DMS 273 treated with DMSO at 0.1 percent for 48 hours (cell line): Measurements from ENCODE around the gene EMB.
"Not testable (repeated sequence)": the region's sequence is repeated elsewhere in the genome, so short reads cannot be mapped to it uniquely, and the experiment has no call there.

ENCODE experiments used
- DNase-seq: peaks from one replicate; lab custom pipeline; 2025; lab: John Stamatoyannopoulos, UW

The EMB gene

DNA sequence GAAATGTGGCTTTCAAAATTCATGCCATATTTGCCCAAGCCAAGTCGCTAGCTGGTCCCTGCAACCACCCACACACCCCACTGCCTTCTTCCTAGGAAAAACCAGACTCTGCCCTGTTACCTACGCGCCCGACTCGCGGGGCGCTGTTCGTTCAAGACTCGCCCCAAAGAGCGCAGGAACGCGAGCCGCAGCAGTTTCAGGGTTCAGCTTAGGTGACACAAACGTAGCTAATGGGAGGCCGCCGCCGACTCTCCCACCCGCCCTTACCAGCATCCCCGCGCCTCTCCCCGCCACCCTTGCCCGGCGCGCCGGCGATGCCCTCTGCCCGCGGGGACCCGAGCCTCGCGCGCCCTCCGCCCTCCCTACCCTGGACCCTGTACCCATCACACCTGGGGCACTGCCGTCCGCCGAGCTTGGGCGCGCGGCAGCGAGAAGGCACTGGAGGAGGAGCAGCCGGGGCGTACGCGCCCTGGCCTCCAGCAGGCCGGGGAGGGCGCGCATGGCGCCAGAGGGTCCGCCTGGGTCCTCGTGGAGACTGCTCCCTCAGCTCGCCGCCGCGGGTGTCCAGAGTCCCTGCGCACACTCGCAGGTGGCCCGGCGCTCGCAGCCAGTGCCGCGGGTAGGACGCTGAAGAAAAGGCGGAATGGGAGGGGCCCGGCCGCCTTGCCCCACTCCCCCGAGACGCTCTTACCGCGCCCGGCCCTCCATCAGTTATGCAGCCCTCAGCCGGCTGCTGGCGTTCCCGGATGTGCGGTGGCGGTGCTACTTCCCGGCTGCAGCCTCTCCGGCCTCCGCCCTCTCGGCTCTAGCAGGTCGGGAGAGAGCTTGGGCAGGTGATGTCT lies at the start of gene EMB:
TSS of gene EMB (minus strand) at position 638 of the 842 bp plus-strand sequence. CDS start at position 501, 137 bp downstream.
- DNase-seq: no peak

DNA sequence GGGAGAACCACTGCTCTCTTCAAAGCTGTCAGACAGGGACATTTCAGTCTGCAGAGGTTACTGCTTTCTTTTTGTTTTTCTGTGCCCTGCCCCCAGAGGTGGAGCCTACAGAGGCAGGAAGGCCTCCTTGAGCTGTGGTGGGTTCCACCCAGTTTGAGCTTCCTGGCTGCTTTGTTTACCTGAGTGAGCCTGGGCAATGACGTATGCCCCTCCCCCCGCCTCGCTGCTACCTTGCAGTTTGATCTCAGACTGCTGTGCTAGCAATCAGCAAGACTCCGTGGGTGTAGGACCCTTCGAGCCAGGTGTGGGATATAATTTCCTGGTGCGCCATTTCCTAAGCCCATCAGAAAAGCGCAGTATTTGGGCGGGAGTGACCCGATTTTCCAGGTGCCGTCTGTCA lies 48.4 kb upstream of the EMB start:
- not testable (repeated sequence) for DNase-seq

GRCh38 chr5:50478790-50479189 lies 37.7 kb upstream of the EMB start:
- DNase-seq: not testable (repeated sequence)

DNA sequence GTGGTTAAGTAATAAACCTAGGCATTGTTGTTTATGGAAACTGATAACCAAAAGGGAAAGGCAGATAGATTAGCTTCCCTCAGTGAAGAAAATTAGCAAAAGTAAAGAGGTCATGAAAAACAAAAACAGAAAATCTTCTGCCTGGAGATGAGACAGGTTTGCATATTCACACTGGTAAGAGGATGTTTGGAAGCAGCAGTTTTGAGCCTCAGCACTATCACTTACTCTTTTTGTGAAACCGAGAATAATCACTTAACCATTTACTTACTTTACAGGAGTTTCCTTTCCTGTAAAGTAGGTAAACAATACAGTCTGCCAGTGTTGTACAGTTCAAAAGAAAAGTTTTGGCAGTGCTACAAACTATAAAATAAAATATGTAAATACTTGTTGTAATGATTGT lies 35.5 kb upstream of the EMB start:
- DNase-seq: no peak

DNA sequence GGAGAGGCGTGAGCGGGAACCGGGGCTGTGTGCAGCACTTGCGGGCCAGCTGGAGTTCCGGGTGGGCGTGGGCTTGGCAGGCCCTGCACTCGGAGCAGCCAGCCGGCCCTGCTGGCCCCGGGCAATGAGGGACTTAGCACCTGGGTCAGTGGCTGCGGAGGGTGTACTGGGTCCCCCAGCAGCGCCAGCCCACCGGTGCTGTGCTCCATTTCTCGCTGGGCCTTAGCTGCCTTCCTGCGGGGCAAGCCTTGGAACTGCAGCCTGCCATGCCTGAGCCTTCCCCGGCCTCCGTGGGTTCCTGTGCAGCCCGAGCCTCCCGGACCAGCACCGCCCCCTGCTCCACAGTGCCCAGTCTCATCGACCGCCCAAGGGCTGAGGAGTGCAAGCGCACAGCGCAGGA lies 23.9 kb upstream of the EMB start:
- not testable (repeated sequence) for DNase-seq

GRCh38 chr5:50463726-50464125 lies 22.6 kb upstream of the EMB start:
- DNase-seq: no peak

DNA sequence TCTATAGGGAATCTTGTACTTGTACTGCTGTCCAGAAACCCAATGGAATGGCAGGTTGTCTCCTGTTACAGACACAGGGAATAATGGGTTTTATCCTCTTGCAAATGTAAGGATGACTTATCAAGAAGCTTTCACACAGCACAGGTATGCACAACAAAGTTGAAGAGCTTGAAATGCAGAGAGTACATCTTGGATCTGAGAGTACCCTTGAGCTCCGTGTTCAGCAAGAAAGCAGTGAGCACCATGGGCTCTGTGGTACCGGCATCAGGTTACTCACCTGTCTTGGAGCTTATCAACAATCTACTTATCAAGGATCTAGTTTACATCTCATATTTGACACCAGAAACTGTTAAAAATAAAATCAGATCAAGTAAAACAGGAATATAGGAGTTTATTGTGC lies 22.0 kb upstream of the EMB start:
- DNase-seq: no peak

GRCh38 chr5:50462579-50462978 lies 21.5 kb upstream of the EMB start:
- not testable (repeated sequence) for DNase-seq

DNA sequence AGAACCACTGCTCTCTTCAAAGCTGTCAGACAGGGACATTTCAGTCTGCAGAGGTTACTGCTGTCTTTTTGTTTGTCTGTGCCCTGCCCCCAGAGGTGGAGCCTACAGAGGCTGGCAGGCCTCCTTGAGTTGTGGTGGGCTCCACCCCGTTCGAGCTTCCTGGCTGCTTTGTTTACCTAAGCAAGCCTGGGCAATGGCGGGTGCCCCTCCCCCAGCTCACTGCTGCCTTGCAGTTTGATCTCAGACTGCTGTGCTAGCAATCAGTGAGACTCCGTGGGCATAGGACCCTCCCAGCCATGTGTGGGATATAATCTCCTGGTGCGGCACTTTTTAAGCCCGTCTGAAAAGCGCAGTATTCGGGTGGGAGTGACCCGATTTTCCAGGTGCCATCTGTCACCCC lies 17.3 kb upstream of the EMB start:
- not testable (repeated sequence) for DNase-seq

DNA sequence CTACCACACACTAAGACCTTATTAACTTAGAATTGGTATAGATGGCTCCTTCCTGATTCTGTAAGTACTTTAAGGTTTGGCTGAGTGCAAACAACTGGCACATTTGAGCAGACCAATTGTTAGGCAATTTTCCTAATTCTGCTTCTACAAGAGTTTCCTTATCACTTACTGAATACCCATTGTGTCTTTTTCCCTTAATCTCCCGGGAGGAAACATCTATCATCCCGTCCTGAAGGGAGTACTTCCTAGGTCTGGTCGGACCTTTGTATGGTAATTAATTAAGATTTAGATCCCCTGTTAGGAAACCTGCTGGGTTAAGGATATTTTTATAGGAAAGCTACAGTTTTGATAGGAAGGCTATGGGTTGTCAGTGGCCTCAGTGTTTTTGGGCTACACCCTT lies 8.2 kb upstream of the EMB start:
- not testable (repeated sequence) for DNase-seq

- no peak for DNase-seq
These were observed 6.9 kb upstream of the EMB start for GRCh38 chr5:50447941-50448340.

GRCh38 chr5:50447228-50447627 lies 6.1 kb upstream of the EMB start:
- no peak for DNase-seq

DNA sequence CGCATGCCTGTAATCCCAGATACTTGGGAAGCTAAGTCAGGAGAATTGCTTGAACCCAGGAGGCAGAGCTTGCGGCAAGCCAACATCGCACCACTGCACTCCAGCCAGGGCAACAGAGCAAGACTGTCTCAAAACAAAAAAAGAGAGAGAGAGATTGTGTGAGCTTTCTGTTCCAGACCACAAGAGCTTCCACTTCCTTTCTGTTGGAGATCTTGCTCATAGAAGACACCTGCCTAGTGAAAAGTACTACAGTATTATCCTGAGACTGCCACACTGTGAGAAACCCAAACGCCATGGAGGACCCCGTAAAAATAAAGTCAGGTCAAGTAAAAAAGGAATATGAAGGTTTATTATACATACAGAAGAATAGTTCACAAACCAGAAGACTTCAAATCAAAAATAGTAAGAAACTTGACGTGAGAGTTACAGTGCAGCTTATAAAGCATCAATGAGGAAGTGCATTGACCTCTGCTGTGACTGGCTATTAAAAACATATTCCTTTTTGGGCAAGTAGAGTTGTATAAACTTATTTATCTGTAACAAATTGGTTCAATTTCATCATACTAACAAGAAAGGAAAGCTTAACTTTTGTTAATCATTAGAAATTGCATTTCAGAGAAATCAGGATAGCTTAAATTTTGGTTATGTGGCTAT lies 4.3 kb upstream of the EMB start:
- DNase-seq: no peak

- not testable (repeated sequence) for DNase-seq
These were observed 1.8 kb upstream of the EMB start for GRCh38 chr5:50442559-50443539.

GRCh38 chr5:50441493-50441955 lies 436 bp upstream of the EMB start:
- DNase-seq: no peak

DNA sequence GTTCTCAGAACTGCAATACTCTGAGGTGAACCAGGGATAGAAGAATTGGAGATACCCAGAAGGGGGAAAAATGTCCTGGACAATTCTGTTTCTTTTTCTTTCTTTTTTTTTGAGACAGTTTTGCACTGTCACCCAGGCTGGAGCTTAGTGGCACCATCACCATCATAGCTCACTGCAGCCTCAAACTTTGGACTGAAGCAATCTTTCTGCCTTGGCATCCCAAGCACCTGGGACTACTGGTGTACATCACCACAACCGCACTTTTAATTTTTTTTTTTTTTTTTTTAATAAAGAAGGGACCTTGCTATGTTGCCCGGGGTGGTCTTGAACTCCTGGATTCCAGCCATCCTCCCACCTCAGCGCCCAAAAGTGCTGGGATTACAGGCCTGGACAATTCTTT lies 1.9 kb downstream of the EMB start:
- DNase-seq: no peak

- DNase-seq: not testable (repeated sequence)
These were observed 3.0 kb downstream of the EMB start for GRCh38 chr5:50438060-50438459.

DNA sequence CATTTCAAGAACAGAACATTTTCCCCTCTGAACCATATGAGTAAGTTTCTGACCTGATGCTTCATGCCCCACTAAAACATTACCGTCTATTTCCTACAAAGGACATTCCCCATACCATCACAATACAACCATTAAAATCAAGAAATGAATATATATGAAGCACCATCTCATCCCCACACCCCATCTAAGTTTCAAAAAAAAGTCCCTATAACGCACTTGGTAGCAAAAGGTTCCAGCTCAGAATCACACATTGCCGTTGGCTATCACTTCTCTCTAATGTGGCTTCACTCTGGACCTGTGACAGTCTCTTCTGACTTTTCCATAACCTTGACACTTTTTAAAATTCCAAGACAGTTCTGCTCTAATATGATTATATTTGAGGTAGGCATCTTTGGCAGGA lies 5.9 kb downstream of the EMB start:
- DNase-seq: no peak

DNA sequence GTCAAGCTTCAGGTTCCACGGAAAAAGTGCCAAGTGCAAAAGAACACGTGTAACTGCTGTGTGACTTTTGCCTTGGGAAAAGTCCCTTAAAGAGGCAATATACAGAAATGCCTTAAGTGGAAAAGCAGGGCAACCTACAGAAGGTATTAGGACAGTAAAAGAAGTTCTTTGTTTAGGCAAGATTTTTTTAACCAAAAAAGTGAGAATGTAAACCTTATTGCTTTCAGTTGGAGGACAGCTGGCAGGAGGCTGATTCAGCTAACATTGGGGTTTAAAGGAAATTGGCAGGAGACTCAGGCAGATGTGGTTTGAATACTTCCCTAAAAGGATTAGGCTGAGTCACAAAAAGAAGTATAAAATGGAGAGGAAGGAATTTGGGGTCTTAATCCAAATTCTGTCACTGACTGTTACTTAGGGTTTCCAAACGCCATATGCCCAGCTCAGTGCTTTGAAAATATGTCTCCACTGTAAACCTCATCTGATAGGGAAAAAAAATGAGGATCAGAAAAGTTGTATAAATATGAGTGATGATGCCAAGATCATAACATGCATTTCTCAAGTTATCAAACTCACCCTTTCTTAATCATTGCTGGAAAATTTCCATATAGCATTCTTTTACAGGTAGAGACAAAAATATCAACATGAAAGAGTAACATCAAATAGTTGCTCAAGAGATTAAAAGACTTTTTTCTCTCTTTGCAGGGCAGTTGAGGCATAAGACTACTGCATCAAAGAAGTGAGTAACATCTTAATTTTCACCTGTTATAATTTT lies 9.8 kb downstream of the EMB start:
- not testable (repeated sequence) for DNase-seq

DNA sequence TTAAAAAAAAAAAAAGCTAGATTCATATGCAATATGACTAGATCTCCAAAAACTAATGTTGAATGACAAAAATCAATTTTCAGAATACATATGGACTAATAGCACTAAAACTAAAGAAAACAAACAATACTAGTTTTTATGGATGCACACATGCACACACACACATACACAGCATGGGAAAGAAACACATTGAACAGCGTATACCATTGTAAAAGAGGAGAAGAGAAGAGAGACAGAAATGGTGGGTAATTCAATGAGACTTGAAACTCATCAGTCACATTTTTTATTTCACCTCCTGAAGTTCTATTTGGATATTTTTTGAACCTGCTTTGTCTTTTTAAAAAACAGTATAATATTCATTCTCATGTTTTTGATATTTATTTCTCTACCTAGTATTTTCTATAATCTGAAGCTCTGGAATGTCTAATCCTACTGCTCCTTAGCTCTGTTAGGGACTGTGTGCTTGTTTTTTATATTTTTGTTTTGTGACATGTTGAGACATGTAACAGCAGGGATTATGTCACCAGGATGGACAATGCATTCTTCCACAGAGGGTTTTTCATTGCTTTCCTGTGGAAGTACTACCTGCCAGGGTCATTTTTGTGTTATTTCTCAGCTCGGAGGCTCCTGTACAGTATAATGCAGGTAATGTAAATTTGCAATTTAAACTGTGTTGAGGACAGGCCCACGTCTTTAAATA lies 17.8 kb downstream of the EMB start:
- not testable (repeated sequence) for DNase-seq
